ENCODE data around the gene COG7.
A peak's percentile ranks its signal among the peaks of the same experiment; 100 is the strongest.
"Not testable (repeated sequence)": the region's sequence is repeated elsewhere in the genome, so short reads cannot be mapped to it uniquely, and the experiment has no call there.

COG7 gene

GRCh38 chr16:23452572-23453337 lies at the start of gene COG7:
COG7 (minus strand) TSS chr16:23453189; CDS start chr16:23452994, 195 bp downstream.
- DNase-seq = peak; percentile 78 to 80

GRCh38 chr16:23502466-23502865 lies 49.5 kb upstream of the COG7 start:
- DNase-seq = no peak

GRCh38 chr16:23501291-23501690 lies 48.3 kb upstream of the COG7 start:
- DNase-seq = no peak

GRCh38 chr16:23500862-23501225 lies 47.9 kb upstream of the COG7 start:
- DNase-seq = no peak

GRCh38 chr16:23500212-23500861 lies 47.3 kb upstream of the COG7 start:
- no peak for DNase-seq

GRCh38 chr16:23499801-23500200 lies 46.8 kb upstream of the COG7 start:
- DNase-seq = no peak

- DNase-seq = no peak
Observed at GRCh38 chr16:23498863-23499262, 45.9 kb upstream of the COG7 start.

GRCh38 chr16:23497543-23497868 lies 44.5 kb upstream of the COG7 start:
- DNase-seq = no peak

- DNase-seq = no peak
Observed at GRCh38 chr16:23496821-23497542, 44.0 kb upstream of the COG7 start.

- no peak for DNase-seq
Observed at GRCh38 chr16:23495671-23496070, 42.7 kb upstream of the COG7 start.

GRCh38 chr16:23494188-23494587 lies 41.2 kb upstream of the COG7 start:
- no peak for DNase-seq

GRCh38 chr16:23491490-23492391 lies 38.8 kb upstream of the COG7 start:
- DNase-seq = no peak

GRCh38 chr16:23486480-23486879 lies 33.5 kb upstream of the COG7 start:
- DNase-seq = no peak

GRCh38 chr16:23485841-23486240 lies 32.9 kb upstream of the COG7 start:
- no peak for DNase-seq

- no peak for DNase-seq
Observed at GRCh38 chr16:23485257-23485614, 32.2 kb upstream of the COG7 start.

- no peak for DNase-seq
Observed at GRCh38 chr16:23484510-23485256, 31.7 kb upstream of the COG7 start.

GRCh38 chr16:23483492-23483891 lies 30.5 kb upstream of the COG7 start:
- not testable (repeated sequence) for DNase-seq

GRCh38 chr16:23482778-23483177 lies 29.8 kb upstream of the COG7 start:
- peak in 1 of 2 experiments; percentile 3 for DNase-seq

GRCh38 chr16:23480257-23480656 lies 27.3 kb upstream of the COG7 start:
- DNase-seq = no peak

GRCh38 chr16:23479138-23479537 lies 26.1 kb upstream of the COG7 start:
- DNase-seq = no peak

- DNase-seq = no peak
Observed at GRCh38 chr16:23478566-23478965, 25.6 kb upstream of the COG7 start.

- DNase-seq = no peak
Observed at GRCh38 chr16:23476289-23476688, 23.3 kb upstream of the COG7 start.

Measured in activated CD4-positive, alpha-beta T cell treated with anti-CD3 and anti-CD28 coated beads, Interleukin-2, amount 50 U/mL, for 4 hours (primary cell).